Astrocyte (in vitro differentiated cells and primary cell): Measurements from ENCODE around the gene C1QTNF12. TPM values are rescaled to one million over a fixed set of nuclear protein-coding genes. Genes with fewer than 3 reads are reported as not detected.
A peak's percentile ranks its signal among the peaks of the same experiment; 100 is the strongest.

Experiments
- DNase-seq: peaks from one replicate; pipeline ENCODE4 v3.0.0-alpha.2; 2010; ENCODE audit warnings: low read depth
- FAIRE-seq: peaks from 2 replicates; lab custom pipeline; 2011; peaks lifted over from hg19 to GRCh38; lab: Jason Lieb, UNC
- H2AFZ ChIP-seq: 2 replicates; pipeline ENCODE4 v1.6.0; 2012; ENCODE audit warnings: low read depth, low read length, inconsistent platforms
- H3K27ac ChIP-seq: 2 replicates; pipeline ENCODE4 v1.5.1; 2011; ENCODE audit warnings: low read depth, low read length, inconsistent platforms
- H3K27me3 ChIP-seq: 2 replicates; pipeline ENCODE4 v1.6.0; 2011; ENCODE audit warnings: low read length, inconsistent platforms; ENCODE audit not compliant: insufficient read depth
- H3K36me3 ChIP-seq: 2 replicates; pipeline ENCODE4 v1.5.1; 2011; ENCODE audit warnings: low read length, inconsistent platforms; ENCODE audit not compliant: insufficient read depth
- H3K4me1 ChIP-seq: 2 replicates; pipeline ENCODE4 v1.5.1; 2011; ENCODE audit warnings: low read length, inconsistent platforms; ENCODE audit not compliant: insufficient read depth
- H3K4me2 ChIP-seq: 2 replicates; pipeline ENCODE4 v1.6.0; 2012; ENCODE audit warnings: low read length, inconsistent platforms
- H3K4me3 ChIP-seq: 2 replicates; pipeline ENCODE4 v1.5.1; 2011; ENCODE audit warnings: low read depth, mild to moderate bottlenecking, low read length, inconsistent platforms; ENCODE audit not compliant: insufficient read depth
- H3K79me2 ChIP-seq: 2 replicates; pipeline ENCODE4 v1.6.0; 2012; ENCODE audit warnings: mild to moderate bottlenecking, low read length, inconsistent platforms; ENCODE audit not compliant: insufficient read depth
- H3K9ac ChIP-seq: 2 replicates; pipeline ENCODE4 v1.6.0; 2012; ENCODE audit warnings: mild to moderate bottlenecking, low read length, inconsistent platforms
- H3K9me3 ChIP-seq: 2 replicates; pipeline ENCODE4 v1.5.1; 2012; ENCODE audit warnings: low read depth, mild to moderate bottlenecking, low read length, inconsistent platforms; ENCODE audit not compliant: insufficient read depth
- H4K20me1 ChIP-seq: 2 replicates; pipeline ENCODE4 v1.6.0; 2012; ENCODE audit warnings: low read length, inconsistent platforms; ENCODE audit not compliant: insufficient read depth
- H3K27ac Mint-ChIP-seq: one replicate; pipeline ENCODE4 v1.8.0; 2021; ENCODE audit warnings: mild to moderate bottlenecking, mixed read lengths; ENCODE audit not compliant: unreplicated experiment
- H3K27me3 Mint-ChIP-seq: one replicate; pipeline ENCODE4 v1.8.0; 2021; ENCODE audit warnings: low read depth, mixed read lengths; ENCODE audit not compliant: unreplicated experiment
- H3K36me3 Mint-ChIP-seq: one replicate; pipeline ENCODE4 v1.8.0; 2021; ENCODE audit warnings: low read depth, mixed read lengths; ENCODE audit not compliant: unreplicated experiment
- H3K4me1 Mint-ChIP-seq: one replicate; pipeline ENCODE4 v1.8.0; 2021; ENCODE audit warnings: low read depth, mixed read lengths; ENCODE audit not compliant: unreplicated experiment
- H3K4me3 Mint-ChIP-seq: one replicate; pipeline ENCODE4 v1.8.0; 2021; ENCODE audit warnings: mild to moderate bottlenecking, moderate library complexity, mixed read lengths; ENCODE audit not compliant: unreplicated experiment
- H3K9me3 Mint-ChIP-seq: one replicate; pipeline ENCODE4 v1.8.0; 2021; ENCODE audit warnings: mild to moderate bottlenecking, mixed read lengths; ENCODE audit not compliant: unreplicated experiment
- CTCF ChIP-seq: IDR thresholded peaks from 2 replicates; pipeline ENCODE4 v1.5.1; 2011; ENCODE audit warnings: low read depth, mild to moderate bottlenecking, inconsistent platforms, low read length, moderate library complexity; ENCODE audit not compliant: insufficient read depth
- EZH2 ChIP-seq: IDR thresholded peaks from 2 replicates; pipeline ENCODE4 v1.6.1; 2012; ENCODE audit warnings: mild to moderate bottlenecking, low read length, inconsistent platforms; ENCODE audit not compliant: insufficient read depth
- total RNA-seq: library from RNA; stranded (reverse); gene quantifications from 2 replicates; pipeline ENCODE4 v1.2.1, GENCODE V29; 2021

C1QTNF12 gene
- total RNA-seq, 1 donor from 2014 or later = 3.9 TPM

- Histone ChIP-seq H3K9ac (no peak overlapping the region), H3K79me2 (peaks cover 18% of the 10 kb centered on the region), H3K27me3 (no peaks in the 10 kb centered on the region), H3K4me1 (no peaks in the 10 kb centered on the region), H3K4me2 (no peak overlapping the region), H2AFZ (no peak overlapping the region), H3K9me3 (no peaks in the 10 kb centered on the region), H3K27ac (no peak overlapping the region), H3K4me3 (no peak overlapping the region), H3K36me3 (peaks cover 5% of the 10 kb centered on the region), H4K20me1 (peaks cover 52% of the 10 kb centered on the region)
- Mint-ChIP-seq H3K27me3 (no peaks in the 10 kb centered on the region), H3K4me3 (no peak overlapping the region), H3K36me3 (peaks cover 16% of the 10 kb centered on the region), H3K4me1 (peaks cover 5% of the 10 kb centered on the region), H3K27ac (no peak overlapping the region), H3K9me3 (no peaks in the 10 kb centered on the region)
- TF ChIP-seq CTCF = no peak
- no peak for TF ChIP-seq EZH2
- DNase-seq (peak; percentile 29), FAIRE-seq (no peak)
Observed at GRCh38 chr1:1254667-1254998, 8.1 kb upstream of the C1QTNF12 start.

- Histone ChIP-seq H3K36me3 (peaks cover 5% of the 10 kb centered on the region), H4K20me1 (peaks cover 47% of the 10 kb centered on the region), H3K27me3 (no peaks in the 10 kb centered on the region), H3K4me3 (no peak overlapping the region), H3K9ac (no peak overlapping the region), H3K4me1 (no peaks in the 10 kb centered on the region), H3K4me2 (no peak overlapping the region), H3K9me3 (no peaks in the 10 kb centered on the region), H2AFZ (no peak overlapping the region), H3K27ac (no peak overlapping the region), H3K79me2 (peaks cover 15% of the 10 kb centered on the region)
- Mint-ChIP-seq H3K27me3 (no peaks in the 10 kb centered on the region), H3K27ac (no peak overlapping the region), H3K36me3 (peaks cover 14% of the 10 kb centered on the region), H3K4me3 (no peak overlapping the region), H3K4me1 (peaks cover 5% of the 10 kb centered on the region), H3K9me3 (no peaks in the 10 kb centered on the region)
- FAIRE-seq = no peak
- no peak for TF ChIP-seq EZH2
- TF ChIP-seq CTCF = no peak
- DNase-seq = no peak
Observed at GRCh38 chr1:1253972-1254666, 7.6 kb upstream of the C1QTNF12 start.

- Mint-ChIP-seq H3K4me3 (no peak overlapping the region), H3K9me3 (no peaks in the 10 kb centered on the region), H3K36me3 (peaks cover 14% of the 10 kb centered on the region), H3K27me3 (no peaks in the 10 kb centered on the region), H3K4me1 (peaks cover 5% of the 10 kb centered on the region), H3K27ac (no peak overlapping the region)
- Histone ChIP-seq H3K27ac (no peak overlapping the region), H3K79me2 (peaks cover 7% of the 10 kb centered on the region), H3K36me3 (peaks cover 5% of the 10 kb centered on the region), H3K4me1 (no peaks in the 10 kb centered on the region), H3K27me3 (no peaks in the 10 kb centered on the region), H4K20me1 (peaks cover 39% of the 10 kb centered on the region), H3K9me3 (no peaks in the 10 kb centered on the region), H2AFZ (no peak overlapping the region), H3K9ac (no peak overlapping the region), H3K4me2 (no peak overlapping the region), H3K4me3 (no peak overlapping the region)
- TF ChIP-seq CTCF = no peak
- no peak for FAIRE-seq
- DNase-seq = no peak
Observed at GRCh38 chr1:1253314-1253713, 6.8 kb upstream of the C1QTNF12 start.
